ENCODE results near the gene CD248.
"Not testable (repeated sequence)": the region's sequence is repeated elsewhere in the genome, so short reads cannot be mapped to it uniquely, and the experiment has no call there.

CD248 gene

DNA sequence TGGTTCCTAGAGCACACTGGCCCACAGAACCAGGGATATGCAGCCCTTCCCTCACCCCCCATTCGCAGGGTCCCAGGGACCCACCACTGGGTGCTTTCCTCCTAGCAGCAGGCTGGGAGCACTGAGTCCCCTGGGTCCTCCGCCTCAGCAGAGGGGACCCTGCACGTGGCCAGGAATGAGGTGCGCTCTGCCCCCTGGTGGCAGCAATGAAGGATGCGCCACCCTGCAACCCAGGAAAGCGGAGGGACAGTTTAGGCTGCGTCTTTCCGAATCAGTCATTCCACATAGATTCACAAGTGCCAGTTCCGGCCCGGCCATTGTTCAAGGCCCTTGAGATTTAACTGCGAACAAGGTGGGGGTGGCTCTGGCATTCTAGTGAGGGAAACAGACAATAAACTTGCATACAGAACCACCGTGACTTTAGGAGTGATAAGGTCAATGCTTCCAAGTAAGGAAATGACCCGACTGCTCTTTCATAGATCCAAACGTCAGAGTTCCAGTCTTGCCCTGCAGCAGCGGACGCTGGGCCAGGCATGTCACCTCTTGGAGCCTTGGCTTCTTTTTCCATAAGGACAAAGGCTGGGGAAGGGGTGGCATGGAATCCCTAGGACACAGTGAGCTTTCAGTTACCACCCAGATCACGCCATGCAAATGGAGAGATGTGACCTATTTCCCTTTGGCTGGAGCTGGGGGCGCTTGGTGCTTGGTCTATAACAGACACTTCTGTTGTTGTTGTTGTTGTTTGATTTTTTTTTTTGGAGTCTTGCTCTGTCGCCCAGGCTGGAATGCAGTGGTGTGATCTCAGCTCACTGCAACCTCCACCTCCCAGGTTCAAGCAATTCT lies 11.7 kb upstream of the CD248 start:
- DNase-seq (ENCODE audit: low read depth): no peak

GRCh38 chr11:66328031-66328301 lies 11.1 kb upstream of the CD248 start:
- no peak for DNase-seq (ENCODE audit: low read depth)

- DNase-seq (ENCODE audit: low read depth): no peak
Measured at GRCh38 chr11:66327171-66328030, 10.6 kb upstream of the CD248 start.

DNA sequence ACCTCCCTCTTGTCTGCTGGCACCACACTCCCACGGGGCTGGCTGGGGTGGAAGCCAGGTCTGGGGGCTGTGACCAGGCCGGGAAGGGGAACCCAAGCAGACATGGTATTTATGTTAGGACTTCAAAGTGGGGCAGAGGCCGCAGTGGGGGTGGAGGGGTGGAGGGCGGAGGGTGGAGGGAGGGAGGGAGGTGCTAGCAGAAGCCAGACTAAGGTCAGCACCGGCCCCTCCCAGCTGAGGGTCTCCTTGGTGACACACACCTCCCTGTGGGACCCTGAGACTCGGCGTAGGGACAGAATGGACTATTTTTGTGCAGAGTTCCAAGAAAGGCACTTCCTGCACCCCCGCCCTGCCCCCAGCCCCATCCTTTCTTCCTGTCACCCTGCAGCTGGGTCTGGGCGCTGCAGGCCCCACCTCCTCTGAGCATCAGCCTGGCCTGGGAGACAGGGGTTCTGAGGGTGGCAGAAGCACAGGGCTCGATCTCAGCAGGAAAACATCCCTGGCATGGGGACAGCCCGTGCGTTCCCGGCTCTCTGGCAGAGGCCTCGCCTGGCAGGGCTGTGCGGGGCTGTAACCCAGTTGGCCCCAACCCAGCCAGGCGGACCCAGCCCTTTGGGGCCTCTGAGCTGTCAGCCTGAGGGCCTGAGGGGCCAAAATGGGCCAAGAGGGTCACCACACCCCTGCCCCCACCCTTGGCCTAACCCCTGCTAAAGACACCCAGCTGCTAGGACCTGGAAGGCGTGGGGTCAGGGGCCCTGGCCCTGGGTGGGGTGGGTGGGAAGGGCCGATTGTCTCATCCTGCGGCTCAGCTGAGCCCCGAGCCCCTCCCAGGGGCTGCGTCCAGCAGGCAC lies 9.6 kb upstream of the CD248 start:
- no peak for DNase-seq (ENCODE audit: low read depth)

DNA sequence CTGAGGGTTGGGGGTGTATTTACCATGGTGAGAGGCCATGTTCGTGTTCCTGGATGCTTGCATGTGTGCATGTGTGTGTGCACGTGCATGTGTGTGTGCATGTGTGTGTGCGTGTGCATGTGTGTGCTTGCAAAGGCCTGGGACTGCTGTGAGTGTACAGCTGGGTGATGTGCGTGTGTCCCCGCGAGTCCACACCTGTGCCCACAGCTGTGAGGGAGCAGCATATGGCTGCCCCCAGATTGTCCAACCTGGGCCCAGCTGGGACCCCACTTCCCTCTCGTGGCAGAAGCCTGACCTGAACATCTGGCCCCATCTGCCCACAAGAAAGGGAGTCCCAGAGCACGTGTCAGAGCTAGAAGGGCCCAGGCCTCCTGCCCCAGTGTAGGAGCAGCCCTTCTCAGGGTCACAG lies 8.4 kb upstream of the CD248 start:
- no peak for DNase-seq (ENCODE audit: low read depth)

DNA sequence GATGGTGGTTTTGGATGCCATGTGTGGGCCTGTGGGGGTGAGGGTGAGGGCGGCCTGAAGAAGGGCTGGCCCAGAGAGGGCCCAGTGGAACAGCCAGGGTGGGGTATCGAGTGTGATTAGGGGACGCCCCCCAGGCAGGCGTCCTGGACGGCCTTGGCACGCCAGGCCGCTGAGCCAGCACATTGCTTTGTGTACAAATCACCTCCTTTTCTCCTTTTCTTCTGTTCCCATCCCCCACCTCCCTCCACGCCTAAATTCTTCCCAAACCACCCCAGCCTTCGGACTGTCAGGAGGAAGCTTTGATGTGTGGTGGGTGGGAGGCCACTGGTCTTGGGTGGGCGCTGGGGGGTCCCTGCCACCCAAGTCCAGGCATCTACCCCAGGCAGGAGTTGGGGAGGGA lies 7.8 kb upstream of the CD248 start:
- DNase-seq (ENCODE audit: low read depth): no peak

DNA sequence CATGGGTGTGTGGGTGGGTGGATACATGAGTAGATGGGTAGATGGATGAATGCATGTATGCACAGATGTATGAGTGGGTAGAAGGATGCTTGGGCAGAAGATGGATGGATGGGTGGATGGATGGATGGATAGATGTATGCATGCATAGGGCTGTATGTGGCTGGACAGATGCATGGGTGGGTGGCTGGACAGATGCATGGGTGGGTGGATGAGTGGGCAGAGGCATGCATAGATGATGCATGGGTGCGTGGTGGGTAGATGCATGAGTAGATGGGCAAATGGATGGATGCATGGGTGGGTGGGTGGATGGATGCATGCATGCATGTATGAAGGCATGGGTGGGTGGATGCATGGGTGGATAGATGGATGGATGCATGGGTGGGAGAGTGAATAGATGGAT lies 6.8 kb upstream of the CD248 start:
- DNase-seq (ENCODE audit: low read depth): no peak

- DNase-seq (ENCODE audit: low read depth): peak; percentile 84
Measured at GRCh38 chr11:66322732-66323427, 6.0 kb upstream of the CD248 start.

GRCh38 chr11:66321606-66322005 lies 4.8 kb upstream of the CD248 start:
- DNase-seq (ENCODE audit: low read depth): no peak

GRCh38 chr11:66320748-66321147 lies 3.9 kb upstream of the CD248 start:
- not testable (repeated sequence) for DNase-seq (ENCODE audit: low read depth)

- not testable (repeated sequence) for DNase-seq (ENCODE audit: low read depth)
Measured at GRCh38 chr11:66320289-66320688, 3.4 kb upstream of the CD248 start.

GRCh38 chr11:66318600-66318970 lies 1.7 kb upstream of the CD248 start:
- DNase-seq (ENCODE audit: low read depth): no peak

DNA sequence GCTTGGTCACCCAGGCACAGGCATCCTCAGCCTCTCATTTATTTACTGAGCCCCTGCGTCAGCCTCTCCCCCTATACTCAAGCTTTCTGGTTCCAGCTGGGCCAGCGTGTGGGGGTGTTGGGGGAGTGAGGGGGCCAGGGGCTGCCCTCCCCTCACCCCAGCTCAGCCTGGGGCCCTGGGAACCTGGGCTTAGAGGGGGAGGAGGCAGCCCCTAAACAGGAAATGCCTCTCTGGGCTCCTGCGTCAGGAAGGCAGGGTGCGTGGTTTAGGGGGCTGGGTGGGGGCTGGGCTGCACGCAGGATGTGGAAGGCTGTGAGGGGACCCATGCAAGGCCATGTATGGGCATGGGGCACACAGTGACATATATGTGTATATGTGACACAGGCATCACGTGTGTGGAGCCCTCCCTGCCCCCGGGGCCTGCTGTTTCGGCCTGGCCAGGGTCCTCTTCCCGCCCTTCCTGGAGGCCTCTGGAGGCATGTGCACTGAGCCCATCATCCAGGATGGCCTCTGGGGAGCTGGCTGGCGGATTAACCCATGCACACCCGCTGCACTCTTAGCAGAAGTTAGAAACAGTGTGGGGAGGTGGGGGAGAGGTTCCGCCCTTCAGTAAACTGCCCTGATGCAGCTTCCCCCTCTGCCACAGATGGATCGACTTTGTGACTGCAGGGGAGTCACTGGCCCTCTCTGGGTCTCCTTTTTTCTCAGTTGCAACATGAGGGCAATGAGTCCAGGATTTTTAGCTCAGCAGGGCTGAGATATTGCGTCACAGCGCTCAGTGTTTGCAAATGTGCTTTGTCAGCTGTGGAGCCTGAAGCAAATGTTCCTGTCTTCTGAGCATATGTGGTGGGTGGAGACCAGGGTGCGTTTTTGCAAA lies 1.1 kb upstream of the CD248 start:
- DNase-seq (ENCODE audit: low read depth): peak; percentile 80

- DNase-seq (ENCODE audit: low read depth): no peak
Measured at GRCh38 chr11:66317322-66317722, 478 bp upstream of the CD248 start.

DNA sequence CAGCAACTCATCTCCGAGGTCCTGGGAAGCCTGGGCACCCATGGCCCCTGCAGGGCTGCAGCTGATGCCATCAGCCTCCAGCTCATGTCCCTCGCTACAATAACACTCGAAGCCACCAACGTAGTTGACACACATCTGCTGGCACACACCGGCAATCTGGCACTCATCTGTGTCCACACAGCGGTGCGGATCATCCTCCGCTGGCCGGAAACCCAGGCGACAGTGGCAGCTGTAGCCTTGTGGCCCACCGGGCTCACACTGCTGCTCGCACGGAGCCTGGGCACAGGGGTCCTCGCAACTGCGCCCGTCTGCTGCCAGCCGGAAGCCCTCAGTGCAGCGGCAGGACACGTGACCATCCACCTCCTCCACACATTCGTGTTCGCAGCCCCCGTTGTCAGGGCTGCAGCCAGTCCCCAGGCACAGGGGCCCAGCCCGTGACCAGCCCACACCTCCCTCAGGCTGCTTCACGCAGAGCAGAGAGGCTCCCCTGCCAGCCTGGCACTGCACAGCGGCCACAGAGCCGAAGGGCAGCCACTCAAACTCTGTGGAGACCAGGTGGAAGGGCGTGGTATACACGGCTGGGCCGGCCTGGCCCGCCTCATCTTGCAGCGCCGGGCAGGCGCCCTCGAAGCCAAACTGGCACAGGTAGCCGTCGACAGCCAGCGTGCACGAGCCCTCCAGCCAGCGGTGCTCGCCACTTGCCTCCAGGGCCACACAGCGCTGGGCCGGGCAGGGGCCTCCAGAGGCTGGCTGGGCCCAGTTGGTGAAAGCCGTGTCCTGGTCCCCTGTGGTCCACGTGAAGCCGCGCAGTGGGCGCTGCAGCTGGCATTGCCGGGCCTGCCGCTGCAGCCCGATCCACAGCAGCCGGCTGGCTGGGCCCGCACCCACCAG lies 678 bp downstream of the CD248 start:
- DNase-seq (ENCODE audit: low read depth): no peak

DNA sequence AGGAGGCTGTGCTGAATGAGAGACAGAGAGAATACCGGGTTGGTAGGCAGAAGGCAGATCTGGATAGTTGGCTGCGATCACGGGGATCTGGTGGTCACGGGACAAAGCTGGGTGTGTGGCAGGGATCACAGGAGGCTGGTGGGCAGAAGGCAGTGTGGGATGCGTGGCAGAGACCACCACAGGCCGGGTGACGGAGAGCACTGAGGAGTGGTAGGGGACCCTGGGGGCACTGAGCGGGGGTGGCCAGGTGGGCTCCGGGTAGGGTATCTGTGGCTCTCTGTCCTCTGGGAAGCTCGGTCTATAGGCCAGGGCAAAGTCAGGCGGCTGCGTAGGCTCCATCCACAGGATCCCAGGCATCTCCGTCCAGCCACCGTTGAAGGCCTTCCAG lies 1.4 kb downstream of the CD248 start:
- no peak for DNase-seq (ENCODE audit: low read depth)

GRCh38 chr11:66314561-66315497 lies 2.0 kb downstream of the CD248 start:
- DNase-seq (ENCODE audit: low read depth): no peak

DNA sequence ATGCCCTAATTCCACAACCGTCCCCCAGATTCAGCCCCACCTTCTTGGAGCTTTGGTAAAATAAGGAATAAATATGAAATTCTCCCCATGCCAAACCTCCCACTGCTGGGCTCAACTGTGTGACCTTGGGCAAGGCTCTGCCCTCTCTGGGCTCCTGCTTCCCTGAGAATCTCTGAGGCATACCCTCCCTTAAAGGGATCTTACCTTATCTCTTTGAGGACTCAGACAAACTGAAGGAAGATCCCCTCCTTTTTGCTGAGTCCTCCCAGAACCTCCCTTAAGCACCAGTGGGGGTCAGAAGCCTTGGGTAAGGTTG lies 2.7 kb downstream of the CD248 start:
- no peak for DNase-seq (ENCODE audit: low read depth)
